NCI-H748 (cell line): ENCODE results near the gene ASIP.
"Not testable (repeated sequence)": the region's sequence is repeated elsewhere in the genome, so short reads cannot be mapped to it uniquely, and the experiment has no call there.

Source experiments
- DNase-seq: peaks from one replicate; lab custom pipeline; 2025; ENCODE audit not compliant: unreplicated experiment; lab: John Stamatoyannopoulos, UW

ASIP gene

GRCh38 chr20:34282041-34282440, 40.8 kb downstream of the ASIP start:
- no peak for DNase-seq

DNA sequence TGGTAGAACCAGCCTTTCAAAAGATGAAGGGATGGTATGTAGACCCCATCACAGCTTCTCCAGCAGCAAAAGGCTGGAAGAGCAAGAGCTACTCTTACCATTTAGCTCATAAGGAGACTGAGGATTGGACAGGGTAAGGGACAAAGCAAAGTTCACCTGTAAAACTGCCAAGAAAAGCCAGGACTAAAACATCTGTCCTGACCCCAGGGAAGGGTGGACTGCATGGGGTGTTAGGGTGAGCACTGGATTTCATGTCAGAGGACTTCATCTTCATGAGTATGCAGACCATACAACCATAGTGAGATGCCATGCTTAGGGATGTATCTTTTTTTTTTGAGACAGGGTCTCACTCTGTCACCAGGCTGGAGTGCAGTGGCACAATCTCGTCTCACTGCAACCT, 42.6 kb downstream of the ASIP start:
- no peak for DNase-seq

DNA sequence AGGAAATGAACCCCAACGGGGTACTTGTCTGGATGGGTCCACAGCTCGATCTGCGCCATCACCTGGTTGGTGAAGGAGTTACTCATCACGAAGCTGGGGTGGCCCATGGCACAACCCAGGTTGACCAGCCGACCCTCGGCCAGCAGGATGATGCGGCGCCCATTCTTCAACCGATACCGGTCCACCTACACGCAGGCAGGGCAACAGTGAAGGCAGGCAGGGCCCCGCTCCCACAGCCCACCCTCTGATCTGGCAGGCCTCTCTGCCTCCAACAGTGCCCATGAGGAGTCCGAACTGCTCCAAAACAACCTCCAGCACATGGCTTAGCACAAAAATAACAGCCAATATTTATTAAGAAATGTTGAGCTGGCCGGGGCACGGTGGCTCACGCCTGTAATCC, 44.2 kb downstream of the ASIP start:
- no peak for DNase-seq

DNA sequence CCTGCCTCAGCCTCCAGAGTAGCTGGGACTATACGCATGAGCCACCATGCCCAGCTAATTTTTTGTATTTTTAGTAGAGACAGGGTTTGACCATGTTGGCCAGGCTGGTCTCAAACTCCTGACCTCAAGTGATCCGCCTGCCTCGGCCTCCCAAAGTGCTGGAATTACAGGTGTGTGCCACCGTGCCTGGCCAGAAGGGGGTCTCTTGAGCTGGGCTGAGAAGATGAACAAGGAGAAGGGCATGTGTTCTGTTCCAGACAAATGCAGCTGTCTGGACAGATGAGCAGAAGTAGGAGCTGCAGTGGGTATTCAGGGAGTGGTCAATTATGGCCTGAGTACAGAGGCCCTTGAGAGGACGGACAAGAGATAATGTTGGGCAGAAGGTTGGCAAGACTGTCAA, 46.3 kb downstream of the ASIP start:
- not testable (repeated sequence) for DNase-seq

DNA sequence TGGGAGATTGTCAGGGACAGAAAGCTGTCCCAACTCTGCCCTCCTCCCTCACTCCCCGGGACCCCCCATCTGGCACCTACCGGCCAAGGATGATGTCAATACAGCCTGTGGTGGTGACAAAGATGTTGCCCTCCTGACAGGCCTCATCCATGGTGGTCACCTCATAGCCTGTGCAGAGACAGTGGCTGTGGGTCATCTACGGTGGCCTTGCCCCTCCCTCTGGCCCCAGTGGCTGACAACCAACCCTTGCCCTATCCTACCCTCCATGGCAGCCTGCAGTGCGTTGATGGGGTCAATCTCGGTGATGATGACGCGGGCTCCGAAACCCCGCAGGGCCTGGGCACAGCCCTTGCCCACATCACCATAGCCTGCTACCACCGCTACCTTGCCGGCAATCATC, 49.2 kb downstream of the ASIP start:
- DNase-seq = no peak

GRCh38 chr20:34292496-34292895, 51.3 kb downstream of the ASIP start:
- no peak for DNase-seq

GRCh38 chr20:34293119-34293518, 51.9 kb downstream of the ASIP start:
- no peak for DNase-seq

DNA sequence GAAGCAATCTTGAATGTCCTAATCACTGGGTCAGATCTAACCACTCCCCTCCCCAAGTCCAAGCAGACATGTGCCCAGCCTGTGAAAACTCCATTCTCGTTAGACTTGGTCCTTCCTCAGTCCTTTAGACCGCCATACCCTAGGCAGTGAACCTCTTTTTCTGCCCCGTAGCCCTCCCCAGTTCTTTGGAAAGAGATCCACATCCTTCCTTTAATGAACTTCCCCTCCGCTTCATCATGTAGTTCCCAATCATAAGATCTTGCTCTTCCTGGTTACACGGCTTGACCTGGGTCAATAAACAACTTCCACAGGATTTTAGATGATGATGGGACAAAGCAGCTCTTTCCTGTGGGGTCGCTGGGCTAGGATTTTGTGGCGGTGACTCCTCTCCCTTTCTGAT, 52.4 kb downstream of the ASIP start:
- no peak for DNase-seq

- no peak for DNase-seq
These were observed 53.3 kb downstream of the ASIP start for GRCh38 chr20:34294563-34294962.

GRCh38 chr20:34295284-34295683, 54.1 kb downstream of the ASIP start:
- DNase-seq = no peak

- no peak for DNase-seq
These were observed 55.2 kb downstream of the ASIP start for GRCh38 chr20:34296468-34296867.

DNA sequence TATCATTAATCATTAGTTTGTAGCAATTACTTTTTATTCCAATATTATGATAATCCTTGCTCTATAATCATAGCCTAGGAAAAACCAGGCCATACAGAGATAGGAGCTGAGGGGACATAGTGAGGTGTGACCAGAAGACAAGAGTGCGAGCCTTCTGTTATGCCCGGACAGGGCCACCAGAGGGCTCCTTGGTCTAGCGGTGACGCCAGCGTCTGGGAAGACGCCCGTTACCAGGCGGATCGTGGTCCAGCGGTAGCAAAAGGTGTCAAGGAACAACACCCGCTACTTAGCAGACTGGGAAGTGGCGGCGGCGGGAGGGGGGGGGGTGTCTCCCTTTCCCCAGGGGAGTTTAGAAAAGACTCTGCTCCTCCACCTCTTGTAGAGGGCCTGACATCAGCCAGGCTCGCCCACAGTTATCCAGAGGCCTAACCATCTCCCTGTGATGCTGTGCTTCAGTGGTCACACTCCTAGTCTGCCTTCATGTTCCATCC, 57.1 kb downstream of the ASIP start:
- DNase-seq = not testable (repeated sequence)

- no peak for DNase-seq
These were observed 58.5 kb downstream of the ASIP start for GRCh38 chr20:34299556-34300255.

DNA sequence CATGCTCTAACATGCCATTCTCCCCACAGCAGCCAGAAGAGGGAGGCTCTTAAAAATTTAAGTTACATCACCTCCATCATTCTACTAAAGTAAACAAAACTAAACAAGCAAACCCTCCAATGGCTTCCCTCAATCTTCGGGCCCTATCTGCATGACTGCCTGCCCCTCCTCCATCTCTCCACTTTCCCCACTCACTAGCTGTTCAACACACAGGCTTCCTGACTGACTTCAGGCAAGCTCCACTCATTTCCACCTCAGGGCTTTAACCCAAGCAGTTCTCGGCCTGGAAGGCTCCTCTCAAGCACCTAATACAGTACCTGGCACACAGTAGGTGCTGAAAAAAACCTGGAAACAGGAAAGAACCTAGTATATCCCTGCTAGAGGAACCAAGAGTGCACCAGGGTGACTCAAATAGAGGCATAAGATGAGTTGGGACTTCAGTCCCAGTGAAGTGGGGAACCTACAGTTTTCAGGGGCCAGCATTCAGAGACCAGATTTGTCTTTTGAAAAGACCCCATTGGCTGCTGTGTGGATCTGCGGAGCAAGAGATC, 59.1 kb downstream of the ASIP start:
- no peak for DNase-seq

DNA sequence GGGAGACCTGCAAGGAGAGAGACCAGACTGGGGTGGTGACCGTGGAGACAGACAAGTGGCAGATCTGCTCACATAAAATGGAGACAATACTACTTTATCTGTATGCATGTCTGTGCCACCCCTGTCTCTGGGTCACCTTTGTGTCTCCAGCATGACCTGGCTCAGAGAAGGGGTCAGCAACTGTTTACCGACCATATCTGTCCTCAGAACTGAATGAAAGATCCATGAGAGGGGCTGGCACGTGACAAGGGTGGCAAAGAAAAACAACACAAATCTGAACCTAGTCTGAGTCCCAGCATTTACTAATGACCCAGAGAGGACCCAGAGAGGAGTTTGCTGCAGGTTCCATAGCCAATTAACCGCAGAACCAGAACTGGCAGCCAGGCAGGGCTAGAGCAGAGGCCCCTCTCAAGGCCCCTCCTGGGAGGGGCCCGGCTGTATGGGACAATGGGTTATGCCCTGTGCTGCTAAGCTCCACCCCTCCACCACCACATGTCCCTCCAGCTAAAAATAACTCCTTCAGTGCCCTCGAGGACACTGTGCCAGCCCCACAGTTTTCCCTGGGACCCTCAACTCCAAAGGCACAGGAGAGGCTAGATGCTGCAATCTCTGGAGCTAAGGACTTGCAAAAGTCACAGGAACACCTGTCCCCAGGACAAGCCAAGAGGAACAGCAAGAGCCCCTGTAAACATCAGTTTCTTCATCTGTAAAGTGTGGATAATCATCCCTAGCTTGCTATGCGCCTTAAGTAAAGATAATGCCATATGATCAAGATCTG, 59.8 kb downstream of the ASIP start:
- no peak for DNase-seq

DNA sequence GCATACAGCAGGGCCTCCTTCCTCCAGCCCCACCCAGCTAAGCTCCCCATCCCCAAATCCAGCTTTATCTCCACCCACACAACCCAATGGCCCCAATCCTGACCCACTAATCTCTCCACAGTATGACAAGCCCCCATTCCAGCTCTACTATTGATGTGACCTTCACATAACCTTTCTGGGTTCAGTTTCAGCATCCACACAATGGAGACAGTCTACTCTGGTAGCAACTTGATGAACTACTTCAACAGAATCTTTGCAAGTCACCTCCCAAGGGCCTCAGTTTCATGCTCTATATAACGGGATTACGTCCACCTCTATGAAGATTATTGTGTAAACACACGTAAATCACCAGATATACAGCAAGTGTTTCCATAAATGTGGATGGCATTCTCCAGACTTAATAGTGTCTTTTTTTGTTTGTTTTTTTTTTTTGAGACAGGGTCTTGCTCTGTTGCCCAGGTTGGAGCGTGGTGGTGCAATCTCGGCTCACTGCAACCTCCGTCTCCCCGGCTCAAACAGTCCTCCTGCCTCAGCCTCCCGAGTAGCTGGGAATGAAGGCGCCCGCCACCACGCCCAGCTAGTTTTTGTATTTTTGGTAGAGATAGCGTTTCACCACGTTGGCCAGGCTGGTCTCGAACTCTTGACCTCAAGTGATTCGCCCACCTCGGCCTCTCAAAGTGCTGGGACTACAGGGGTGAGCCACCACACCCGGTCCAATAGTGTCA, 60.5 kb downstream of the ASIP start:
- no peak for DNase-seq

DNA sequence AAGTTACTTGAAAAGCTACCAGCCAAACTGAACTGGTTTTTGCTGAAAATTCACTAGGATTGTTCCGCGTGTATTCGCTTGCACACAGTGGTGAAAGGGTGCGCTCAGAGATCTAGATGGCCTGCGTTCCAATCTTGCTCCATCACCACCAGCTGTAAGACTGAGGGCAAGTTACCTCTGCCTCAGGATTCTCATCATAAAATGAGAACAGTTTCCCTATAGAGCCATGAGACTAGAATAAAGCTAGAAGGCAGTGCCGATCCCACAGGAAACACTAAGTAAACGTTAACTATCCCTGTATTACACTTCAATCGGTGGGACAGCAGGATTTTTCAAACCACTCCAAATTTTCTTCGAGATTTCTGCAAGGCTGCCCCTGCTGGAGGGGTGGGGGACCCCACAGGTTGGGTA, 61.1 kb downstream of the ASIP start:
- no peak for DNase-seq

DNA sequence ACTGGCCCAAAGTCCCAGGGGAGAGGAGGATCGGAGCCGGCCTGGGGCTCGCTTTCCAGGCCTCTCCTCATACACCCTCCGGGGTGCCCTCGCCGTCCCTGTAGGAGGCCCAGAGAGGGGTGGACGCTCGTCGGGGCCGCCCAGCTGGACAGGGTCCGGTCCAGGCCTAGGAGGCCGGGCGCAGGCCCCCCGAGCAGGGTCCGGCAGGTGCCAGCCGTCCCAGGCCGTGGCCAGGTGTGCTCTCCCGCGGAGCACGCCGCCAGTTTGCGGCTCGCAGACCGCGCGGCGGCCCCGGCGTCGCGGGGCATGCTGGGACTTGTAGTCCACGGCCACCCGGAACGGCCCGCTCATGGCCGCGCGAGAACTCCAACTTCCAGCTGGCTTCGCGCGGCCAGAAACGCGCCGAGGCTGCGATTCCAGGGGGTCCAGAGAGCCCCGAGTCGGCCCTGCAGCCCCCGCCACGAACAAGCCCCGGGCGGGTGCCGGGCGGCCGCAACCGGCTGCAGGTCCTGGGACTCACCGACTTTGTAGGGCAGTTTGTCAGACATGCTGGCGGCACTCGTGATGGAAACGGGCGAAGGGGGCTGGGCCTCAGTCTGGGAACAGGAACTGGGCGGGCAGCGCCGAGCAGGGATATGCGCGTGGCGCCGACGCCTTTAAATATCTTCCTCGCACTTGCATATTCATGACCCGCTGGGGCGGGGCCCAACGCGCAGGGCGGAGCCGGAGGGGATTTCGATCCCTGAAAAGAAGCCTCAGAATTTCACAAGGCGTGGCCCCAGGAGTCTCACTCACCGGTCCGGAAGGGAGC, 61.7 kb downstream of the ASIP start, which contains the start of gene AHCY:
TSS of gene AHCY (minus strand) at position 633 of the 811 bp plus-strand sequence. CDS start at position 548, 85 bp downstream.
- peak; percentile 98 for DNase-seq

DNA sequence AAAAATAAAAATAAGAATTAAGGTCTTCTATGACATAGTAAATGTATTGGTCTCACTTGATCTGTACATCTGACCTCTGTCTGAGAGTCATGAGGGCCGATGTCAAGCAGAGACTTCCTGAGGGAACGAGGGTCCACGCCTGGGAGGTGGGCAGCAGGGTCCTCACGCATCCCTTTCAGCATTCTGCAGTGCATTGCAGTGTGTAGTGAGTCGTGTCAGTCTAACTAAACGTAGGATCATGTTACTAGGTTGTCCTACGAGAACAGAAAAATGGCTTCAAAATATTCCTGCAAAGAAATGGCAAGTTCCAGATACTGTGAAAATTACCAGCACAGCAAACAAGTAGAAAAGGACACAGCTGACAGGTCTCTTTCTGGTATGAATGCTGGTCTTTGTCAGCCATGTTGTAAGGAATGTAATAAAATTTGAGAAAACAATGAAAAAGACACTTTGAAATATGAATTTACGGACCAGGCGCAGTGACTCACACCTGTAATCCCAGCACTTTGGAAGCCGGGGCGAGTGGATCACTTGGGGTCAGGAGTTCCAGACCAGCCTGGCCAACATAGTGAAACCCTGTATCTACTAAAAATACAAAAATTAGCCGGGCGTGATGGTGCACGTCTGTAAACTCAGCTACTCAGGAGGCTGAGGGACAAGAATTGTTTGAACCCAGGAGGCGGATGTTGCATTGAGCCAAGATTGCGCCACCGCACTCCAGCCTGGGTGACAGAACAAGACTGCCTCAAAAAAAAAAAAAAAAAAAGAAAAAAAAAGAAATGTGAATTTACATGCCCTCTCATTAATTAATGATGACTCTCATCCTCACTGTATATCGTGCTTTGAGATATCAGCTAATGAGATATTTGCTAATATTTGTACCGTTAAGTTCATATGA, 64.4 kb downstream of the ASIP start:
- no peak for DNase-seq

- DNase-seq = no peak
These were observed 68.5 kb downstream of the ASIP start for GRCh38 chr20:34309691-34310090.
